Mucosa of descending colon (tissue), 3 donors: Measurements from ENCODE around the gene GUCD1. TPM values are rescaled to one million over a fixed set of nuclear protein-coding genes. Genes with fewer than 3 reads are reported as not detected.
"Not testable (repeated sequence)": the region's sequence is repeated elsewhere in the genome, so short reads cannot be mapped to it uniquely, and the experiment has no call there.

ENCODE experiments used
- ATAC-seq: fragments of 200-7000 bp; cut with Tn5 transposase; one replicate; pipeline ENCODE4 v1.9.1; 2020; ENCODE audit warnings: mild to moderate bottlenecking, moderate library complexity
- DNase-seq, 3 donors: peaks; one replicate each; pipeline ENCODE4 v3.0.0-alpha.2; 2020
- H3K36me3 ChIP-seq: fragments of 200-600 bp; one replicate; pipeline ENCODE4 v1.8.0; 2021; ENCODE audit warnings: low read depth, mild to moderate bottlenecking
- H3K4me1 ChIP-seq: fragments of 200-600 bp; one replicate; pipeline ENCODE4 v1.8.0; 2021; ENCODE audit warnings: low read depth, mild to moderate bottlenecking
- H3K4me3 ChIP-seq: fragments of 200-600 bp; one replicate; pipeline ENCODE4 v1.8.0; 2021; ENCODE audit warnings: mild to moderate bottlenecking
- H3K9me3 ChIP-seq: fragments of 200-600 bp; one replicate; pipeline ENCODE4 v1.8.0; 2021; ENCODE audit warnings: mild to moderate bottlenecking
- CTCF ChIP-seq: fragments of 200-600 bp; IDR thresholded peaks from one replicate; pipeline ENCODE4 v1.8.0; 2022; ENCODE audit warnings: antibody characterized with exemption, mild to moderate bottlenecking
- intact Hi-C, 2 donors: fragments of 100-400 bp; cut with DNase I in 1 of 2; cut with micrococcal nuclease in 1 of 2; formaldehyde crosslinking; loops; one replicate each; pipeline versions ENCODE4 v1.11.0 to v1.11.1; 2022; cut with DNase I, micrococcal nuclease
- total RNA-seq, 3 donors: library from RNA; stranded (reverse); fragmentation: NEBNext Ultra II Directional in 2 of 3; extraction: Animal tissue kit (Norgen Biotek cat#: 25700) in 2 of 3; gene quantifications; one replicate each; pipeline versions ENCODE4 v1.2.1 to v1.2.4, GENCODE V29; 2021 to 2023
- donor health status: DM: no; HTN: no; CAD: no; lungs with moderate emphysema.
- donor health status: DM: no; HTN: no; CAD: no.
- donor health status: DM: no; HTN: yes; CAD: no.

Gene GUCD1
- total RNA-seq, 3 donors from 2014 or later = 188 to 243 (median 242) TPM

GRCh38 chr22:24541681-24542515 is 13.0 kb downstream of the GUCD1 start:
- Histone ChIP-seq H3K4me1 (no peaks in the 10 kb centered on the region), H3K36me3 (peaks cover 19% of the 10 kb centered on the region), H3K4me3 (no peak overlapping the region), H3K9me3 (no peaks in the 10 kb centered on the region)
- no peak for DNase-seq
- TF ChIP-seq CTCF = no peak
- intact Hi-C loops = no loop called here
- ATAC-seq = no peak

- Histone ChIP-seq H3K36me3 (peaks cover 17% of the 10 kb centered on the region), H3K4me1 (no peaks in the 10 kb centered on the region), H3K9me3 (no peaks in the 10 kb centered on the region), H3K4me3 (no peak overlapping the region)
- intact Hi-C loops = no loop called here
- ATAC-seq (no peak), DNase-seq (no peak)
- no peak for TF ChIP-seq CTCF
Measured at GRCh38 chr22:24540470-24540869, 14.5 kb downstream of the GUCD1 start.

GRCh38 chr22:24536089-24536488 is 18.8 kb downstream of the GUCD1 start:
- Histone ChIP-seq H3K4me1 (no peaks in the 10 kb centered on the region), H3K4me3 (no peak overlapping the region), H3K9me3 (no peaks in the 10 kb centered on the region), H3K36me3 (peaks cover 6% of the 10 kb centered on the region)
- no peak for TF ChIP-seq CTCF
- peak; percentile 27 for ATAC-seq
- DNase-seq = no peak
- intact Hi-C loops = no loop called here

- DNase-seq (peak in 1 of 3 donors; percentile 8), ATAC-seq (peak; percentile 14)
- no peak for TF ChIP-seq CTCF
- no peak overlapping the region for H3K4me3 ChIP-seq
- intact Hi-C loops = no loop called here
- no peaks in the 10 kb centered on the region for H3K9me3 ChIP-seq
- H3K36me3 ChIP-seq = no peaks in the 10 kb centered on the region
- H3K4me1 ChIP-seq = no peaks in the 10 kb centered on the region
Measured at GRCh38 chr22:24535348-24535747, 19.6 kb downstream of the GUCD1 start.

- no peak for TF ChIP-seq CTCF
- peak in 1 of 3 donors; percentile 11 for DNase-seq
- Histone ChIP-seq H3K36me3 (no peaks in the 10 kb centered on the region), H3K4me1 (no peaks in the 10 kb centered on the region), H3K9me3 (no peaks in the 10 kb centered on the region), H3K4me3 (no peak overlapping the region)
- intact Hi-C loops = no loop called here
- peak; percentile 54 for ATAC-seq
Measured at GRCh38 chr22:24532075-24532474, 22.9 kb downstream of the GUCD1 start.

- intact Hi-C loops, H3K4me3 ChIP-seq, H3K9me3 ChIP-seq, H3K36me3 ChIP-seq, H3K4me1 ChIP-seq, DNase-seq: not testable (repeated sequence)
- peak; percentile 60 for ATAC-seq
Measured at GRCh38 chr22:24530968-24531367, 24.0 kb downstream of the GUCD1 start.
